NCI-H510A treated with DMSO at 0.1 percent for 48 hours (cell line): ENCODE data around the gene ANG.
"Not testable (repeated sequence)": the region's sequence is repeated elsewhere in the genome, so short reads cannot be mapped to it uniquely, and the experiment has no call there.

ENCODE experiments used
- DNase-seq: peaks from one replicate; lab custom pipeline; 2025; lab: John Stamatoyannopoulos, UW

Gene ANG

GRCh38 chr14:20699931-20700330, 11.4 kb downstream of the ANG start:
- no peak for DNase-seq

GRCh38 chr14:20700965-20701364, 12.4 kb downstream of the ANG start:
- DNase-seq, result not testable (repeated sequence)

- no peak for DNase-seq
Measured at GRCh38 chr14:20706657-20707355, 18.2 kb downstream of the ANG start.

- no peak for DNase-seq
Measured at GRCh38 chr14:20707622-20708021, 19.1 kb downstream of the ANG start.

- DNase-seq, result no peak
Measured at GRCh38 chr14:20711261-20711660, 22.7 kb downstream of the ANG start.

GRCh38 chr14:20711685-20712084, 23.1 kb downstream of the ANG start:
- no peak for DNase-seq

DNA sequence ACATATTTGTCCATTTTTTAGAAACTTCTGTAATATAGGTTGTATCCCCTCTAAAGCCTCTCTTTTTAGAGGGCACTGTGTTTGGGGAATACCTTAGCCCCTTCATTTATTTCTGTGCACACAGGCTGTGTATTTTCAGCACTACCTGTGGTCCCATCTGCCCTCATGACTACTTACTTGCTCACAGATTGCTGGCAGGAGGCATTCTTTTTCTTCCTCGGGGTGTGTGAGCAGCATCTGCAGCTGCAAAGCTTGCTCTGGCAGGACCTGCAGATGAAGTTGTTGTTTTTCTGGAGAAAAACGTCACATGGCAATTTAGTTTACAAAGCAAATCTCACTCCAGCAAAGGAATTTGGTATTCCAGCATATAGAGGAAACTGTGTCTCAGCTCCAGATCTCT, 24.3 kb downstream of the ANG start:
- no peak for DNase-seq

GRCh38 chr14:20714593-20715250, 26.2 kb downstream of the ANG start:
- DNase-seq, result no peak

DNA sequence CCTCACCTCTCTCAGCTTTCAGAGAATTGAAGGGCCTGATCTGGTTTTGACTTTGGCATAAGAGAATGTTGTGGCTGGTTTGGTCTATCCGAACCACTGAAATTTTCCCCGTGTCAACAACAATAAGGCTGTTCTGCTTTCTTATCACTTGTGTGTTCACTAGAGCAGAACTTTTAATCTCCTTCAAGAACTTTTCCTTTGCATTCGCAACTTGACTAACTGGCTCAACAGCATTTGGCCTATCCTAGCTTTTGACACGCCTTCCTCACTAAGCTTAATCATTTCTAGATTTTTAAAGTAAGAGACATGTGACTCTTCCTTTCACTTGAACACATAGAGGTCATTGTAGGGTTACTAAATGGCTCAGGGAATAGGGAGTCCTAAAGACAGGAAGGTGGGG, 31.2 kb downstream of the ANG start:
- no peak for DNase-seq

- no peak for DNase-seq
Measured at GRCh38 chr14:20720741-20721140, 32.2 kb downstream of the ANG start.

GRCh38 chr14:20722016-20722415, 33.5 kb downstream of the ANG start:
- DNase-seq, result no peak

DNA sequence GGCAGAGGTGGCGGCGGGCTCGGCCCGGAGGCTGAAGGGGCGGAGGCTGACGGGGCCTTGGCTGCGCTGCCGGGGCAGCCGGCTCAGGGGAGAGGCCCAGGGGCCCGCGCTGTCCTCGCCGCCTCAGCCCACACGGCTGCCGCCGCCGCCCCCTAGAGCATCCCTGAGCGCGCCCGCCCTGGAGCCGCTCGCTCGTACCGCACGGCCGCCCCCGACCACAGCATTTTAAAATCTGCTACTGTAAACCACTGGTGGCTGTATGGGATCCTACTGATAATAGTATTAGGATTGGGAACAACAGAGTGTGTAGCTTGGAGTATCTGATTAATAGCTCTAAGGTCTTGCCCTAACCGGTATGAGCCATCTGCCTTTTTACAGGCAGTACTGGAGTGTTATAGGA, 34.9 kb downstream of the ANG start:
- no peak for DNase-seq

DNA sequence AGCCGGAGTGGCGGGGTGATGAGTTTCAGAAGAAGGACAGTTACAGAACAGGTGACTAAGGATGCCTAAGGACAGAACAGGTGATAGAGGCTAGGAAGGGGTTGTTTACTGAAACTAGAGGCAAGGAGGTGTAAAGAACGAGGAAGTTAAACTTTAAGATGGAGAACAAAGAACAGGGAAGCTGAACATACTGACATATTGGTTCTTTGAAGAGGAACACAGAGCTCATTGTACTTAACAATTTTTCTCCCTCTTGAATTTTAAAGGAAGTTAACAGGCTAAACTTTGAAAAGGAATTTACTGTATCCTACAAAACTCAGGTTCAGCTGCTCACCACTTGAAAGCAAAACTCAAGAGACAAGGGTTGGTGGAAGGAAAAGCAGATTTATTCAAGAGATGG, 37.6 kb downstream of the ANG start:
- not testable (repeated sequence) for DNase-seq

DNA sequence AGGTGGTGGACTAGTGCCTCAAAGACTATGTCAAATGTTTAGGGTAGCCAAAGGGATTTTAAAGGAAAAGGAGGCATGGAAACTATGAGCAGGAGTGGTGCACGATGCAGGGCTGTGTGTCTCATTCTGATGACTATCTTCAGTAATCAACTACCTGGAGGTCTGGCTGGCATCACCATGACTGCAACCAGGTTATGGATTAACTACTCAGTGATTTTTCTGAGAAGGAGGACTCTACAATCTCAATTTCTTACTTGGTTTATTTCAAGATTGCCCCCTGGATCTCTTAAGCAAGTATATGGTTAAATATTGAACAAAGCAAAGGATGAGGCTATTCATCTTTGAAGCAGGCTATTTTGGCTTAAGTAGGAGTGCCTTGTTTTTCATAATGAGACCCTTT, 38.0 kb downstream of the ANG start:
- DNase-seq, result no peak

DNA sequence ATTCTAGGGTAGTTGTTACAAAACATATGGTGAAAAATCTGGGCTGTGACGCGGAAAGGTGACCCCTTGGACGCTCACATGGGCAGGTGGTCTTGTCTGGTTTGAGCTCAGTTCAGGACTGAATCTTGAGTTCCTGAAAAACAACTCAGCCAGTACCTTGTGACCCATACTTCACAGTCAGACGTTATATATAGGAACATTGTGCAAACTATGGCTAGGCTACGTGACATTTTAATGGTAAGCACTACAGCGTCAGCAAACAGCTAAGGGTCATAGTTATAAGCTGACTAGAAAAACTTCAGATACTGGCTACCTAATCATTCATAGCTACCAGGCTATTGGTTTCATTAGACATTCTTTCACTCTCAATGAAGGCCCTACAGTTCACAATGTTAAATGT, 42.3 kb downstream of the ANG start:
- DNase-seq, result no peak

GRCh38 chr14:20732477-20732876, 43.9 kb downstream of the ANG start:
- DNase-seq, result no peak

- no peak for DNase-seq
Measured at GRCh38 chr14:20732979-20733635, 44.5 kb downstream of the ANG start.

- no peak for DNase-seq
Measured at GRCh38 chr14:20733684-20734429, 45.3 kb downstream of the ANG start.

- DNase-seq, result no peak
Measured at GRCh38 chr14:20734430-20734806, 45.9 kb downstream of the ANG start.

DNA sequence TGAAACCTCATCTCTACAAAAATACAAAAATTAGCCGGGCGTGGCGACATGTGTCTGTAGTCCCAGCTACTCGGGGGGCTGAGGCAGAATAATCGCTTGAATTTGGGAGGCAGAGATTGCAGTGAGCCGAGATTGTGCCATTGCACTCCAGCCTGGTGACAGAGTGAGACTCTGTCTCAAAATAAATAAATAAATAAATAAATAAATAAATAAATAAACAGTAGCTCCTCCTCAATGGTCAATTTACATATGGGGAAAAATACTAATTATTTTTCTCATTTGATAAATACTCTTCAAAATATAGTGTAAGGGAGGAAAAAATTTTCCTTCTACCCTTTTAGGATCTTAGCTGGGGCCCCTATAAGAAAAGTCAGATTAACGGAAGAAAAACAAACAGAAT, 49.7 kb downstream of the ANG start:
- not testable (repeated sequence) for DNase-seq

GRCh38 chr14:20742132-20742531, 53.6 kb downstream of the ANG start:
- DNase-seq, result no peak

DNA sequence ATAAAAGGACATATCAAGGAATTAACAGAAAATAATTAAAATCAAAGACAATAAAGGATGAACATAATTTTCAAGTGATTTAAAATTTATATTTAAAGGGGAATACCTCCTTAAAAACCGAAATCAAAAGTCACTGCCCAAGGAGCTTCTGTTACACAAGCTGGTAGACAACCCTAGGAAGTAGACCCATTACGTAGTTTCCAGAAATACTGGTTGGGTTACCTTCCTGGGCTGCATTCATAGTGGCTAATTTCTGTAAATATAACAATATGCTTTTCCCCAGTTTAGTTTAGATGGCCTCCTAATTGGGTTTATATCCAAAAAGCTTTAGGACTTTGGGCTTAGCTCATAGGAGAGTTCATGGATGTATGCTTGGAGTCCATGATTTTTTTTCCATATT, 55.0 kb downstream of the ANG start:
- no peak for DNase-seq
